ENCODE results near the gene SH2D2A. TPM values are rescaled to one million over a fixed set of nuclear protein-coding genes. Genes with fewer than 3 reads are reported as not detected.

SH2D2A gene
- total RNA-seq, 4 donors from 2014 or later: 0.94 TPM; not detected in 3

GRCh38 chr1:156838972-156839371 is 22.3 kb upstream of the SH2D2A start:
- H3K36me3 ChIP-seq: no peaks in the 10 kb centered on the region
- ATAC-seq: no peak
- WGBS, 2 donors (ENCODE audit: low coverage in 1 of 2): no CpG with 5 or more reads among the region's 7 CpGs
- peaks cover 87% of the 10 kb centered on the region for H3K27me3 ChIP-seq
- H3K27ac ChIP-seq: no peak overlapping the region
- no peaks in the 10 kb centered on the region for H3K4me1 ChIP-seq
- TF ChIP-seq CTCF (IDR thresholded peaks at IDR 0.05): peak in 3 of 4 experiments; percentile 56 to 86 (median 64)
- no peak for TF ChIP-seq EP300 (IDR thresholded peaks at IDR 0.05)
- no peaks in the 10 kb centered on the region for H3K9me3 ChIP-seq
- H3K4me3 ChIP-seq: no peak overlapping the region

DNA sequence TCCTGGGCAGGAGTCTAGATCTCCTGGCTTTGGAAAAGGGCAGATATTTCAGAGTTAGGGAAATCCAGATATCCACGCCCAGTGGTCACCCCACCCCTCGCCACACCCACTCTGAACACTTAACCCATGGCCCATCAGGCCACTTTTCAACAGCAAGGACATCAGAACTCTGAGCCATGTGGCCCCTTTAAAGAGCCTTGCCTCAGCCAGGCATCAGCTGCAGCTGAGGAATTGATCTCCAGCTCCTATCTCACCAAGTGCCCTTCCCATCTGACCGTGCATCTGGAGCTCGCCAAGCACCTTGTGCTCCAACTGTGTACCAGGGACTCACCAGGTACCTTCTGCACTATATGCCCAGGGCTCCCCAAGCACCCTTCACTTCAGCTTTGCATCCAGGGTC is 20.2 kb upstream of the SH2D2A start:
- 60 to 88% methylated on average over 2 to 4 of the region's 4 CpGs for WGBS, 2 donors (ENCODE audit: low coverage in 1 of 2)
- Histone ChIP-seq H3K27ac (no peak overlapping the region), H3K4me1 (no peaks in the 10 kb centered on the region), H3K36me3 (no peaks in the 10 kb centered on the region), H3K9me3 (no peaks in the 10 kb centered on the region), H3K27me3 (peaks cover 66% of the 10 kb centered on the region), H3K4me3 (no peak overlapping the region)
- TF ChIP-seq POLR2A (IDR thresholded peaks at IDR 0.05): no peak
- no peak for TF ChIP-seq EP300 (IDR thresholded peaks at IDR 0.05)
- TF ChIP-seq CTCF (IDR thresholded peaks at IDR 0.05): no peak
- no peak for TF ChIP-seq POLR2AphosphoS5 (IDR thresholded peaks at IDR 0.05)
- no peak for ATAC-seq

- WGBS, 2 donors (ENCODE audit: low coverage in 1 of 2): 48 to 65% methylated on average over 2 to 4 of the region's 5 CpGs
Measured at GRCh38 chr1:156836041-156836654, 19.5 kb upstream of the SH2D2A start.

DNA sequence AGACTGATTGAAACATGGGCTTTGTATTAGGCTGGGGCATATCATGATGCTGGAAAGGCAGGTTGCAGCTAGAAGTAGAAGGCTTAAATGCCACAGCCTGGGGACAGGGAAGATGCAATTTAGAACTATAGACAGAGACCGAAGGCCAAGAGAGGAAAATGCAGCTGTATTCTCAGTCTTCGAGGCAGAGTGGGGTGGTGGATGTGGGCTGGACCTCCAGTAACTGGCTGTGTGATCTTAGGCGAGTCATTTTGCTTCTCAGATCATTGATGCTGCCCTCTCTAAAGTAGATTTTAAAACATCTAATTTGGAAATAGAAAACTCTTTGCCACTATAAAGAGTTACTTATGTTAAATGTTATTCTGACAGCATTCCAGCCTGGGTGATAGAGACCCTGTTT is 17.7 kb upstream of the SH2D2A start:
- H3K27ac ChIP-seq: no peak overlapping the region
- no peak for ATAC-seq
- TF ChIP-seq CTCF (IDR thresholded peaks at IDR 0.05) (no peak), POLR2A (IDR thresholded peaks at IDR 0.05) (no peak), POLR2AphosphoS5 (IDR thresholded peaks at IDR 0.05) (no peak)
- 71 to 89% methylated on average over 3 of the region's 3 CpGs for WGBS, 2 donors (ENCODE audit: low coverage in 1 of 2)
- peaks cover 50% of the 10 kb centered on the region for H3K27me3 ChIP-seq
- no peaks in the 10 kb centered on the region for H3K4me1 ChIP-seq
- H3K36me3 ChIP-seq: no peaks in the 10 kb centered on the region
- no peak overlapping the region for H3K4me3 ChIP-seq
- H3K9me3 ChIP-seq: no peaks in the 10 kb centered on the region

More at GRCh38 chr1:156836041-156836654, 19.5 kb upstream of the SH2D2A start:
- ATAC-seq: no peak
- Histone ChIP-seq H3K9me3 (no peaks in the 10 kb centered on the region), H3K27ac (no peak overlapping the region), H3K4me1 (no peaks in the 10 kb centered on the region), H3K27me3 (peaks cover 61% of the 10 kb centered on the region), H3K36me3 (no peaks in the 10 kb centered on the region), H3K4me3 (no peak overlapping the region)
- TF ChIP-seq POLR2AphosphoS5 (IDR thresholded peaks at IDR 0.05): no peak
- no peak for TF ChIP-seq EP300 (IDR thresholded peaks at IDR 0.05)
- TF ChIP-seq CTCF (IDR thresholded peaks at IDR 0.05): no peak

- no peak overlapping the region for H3K27ac ChIP-seq
- no peak for TF ChIP-seq CTCF (IDR thresholded peaks at IDR 0.05)
- no peak for TF ChIP-seq EP300 (IDR thresholded peaks at IDR 0.05)
- TF ChIP-seq POLR2A (IDR thresholded peaks at IDR 0.05): no peak
- no peak for TF ChIP-seq POLR2AphosphoS5 (IDR thresholded peaks at IDR 0.05)
- H3K36me3 ChIP-seq: no peaks in the 10 kb centered on the region
- H3K4me3 ChIP-seq: no peak overlapping the region
- ATAC-seq: no peak
- no peaks in the 10 kb centered on the region for H3K4me1 ChIP-seq
- no peaks in the 10 kb centered on the region for H3K9me3 ChIP-seq
- WGBS, 2 donors (ENCODE audit: low coverage in 1 of 2): 44 to 49% methylated on average over 2 of the region's 2 CpGs
- peaks cover 43% of the 10 kb centered on the region for H3K27me3 ChIP-seq
Measured at GRCh38 chr1:156833603-156834002, 17.0 kb upstream of the SH2D2A start.
